Retinal pigment epithelial cell (primary cell): ENCODE results near the gene LDLRAD2.

Source experiments
- DNase-seq: peaks from one replicate; pipeline ENCODE4 v3.0.0-alpha.2; 2010; ENCODE audit warnings: low read depth
- H3K4me3 ChIP-seq: 2 replicates; pipeline ENCODE4 v1.5.1; 2011; ENCODE audit warnings: mild to moderate bottlenecking, low read length, control low read depth, moderate library complexity
- TF ChIP-seq, protein P1 (sequence below): conservative IDR thresholded peaks from 2 replicates; pipeline ENCODE4 v1.5.1; 2011; ENCODE audit warnings: low read depth, low read length, control low read depth, inconsistent platforms

Gene LDLRAD2

DNA sequence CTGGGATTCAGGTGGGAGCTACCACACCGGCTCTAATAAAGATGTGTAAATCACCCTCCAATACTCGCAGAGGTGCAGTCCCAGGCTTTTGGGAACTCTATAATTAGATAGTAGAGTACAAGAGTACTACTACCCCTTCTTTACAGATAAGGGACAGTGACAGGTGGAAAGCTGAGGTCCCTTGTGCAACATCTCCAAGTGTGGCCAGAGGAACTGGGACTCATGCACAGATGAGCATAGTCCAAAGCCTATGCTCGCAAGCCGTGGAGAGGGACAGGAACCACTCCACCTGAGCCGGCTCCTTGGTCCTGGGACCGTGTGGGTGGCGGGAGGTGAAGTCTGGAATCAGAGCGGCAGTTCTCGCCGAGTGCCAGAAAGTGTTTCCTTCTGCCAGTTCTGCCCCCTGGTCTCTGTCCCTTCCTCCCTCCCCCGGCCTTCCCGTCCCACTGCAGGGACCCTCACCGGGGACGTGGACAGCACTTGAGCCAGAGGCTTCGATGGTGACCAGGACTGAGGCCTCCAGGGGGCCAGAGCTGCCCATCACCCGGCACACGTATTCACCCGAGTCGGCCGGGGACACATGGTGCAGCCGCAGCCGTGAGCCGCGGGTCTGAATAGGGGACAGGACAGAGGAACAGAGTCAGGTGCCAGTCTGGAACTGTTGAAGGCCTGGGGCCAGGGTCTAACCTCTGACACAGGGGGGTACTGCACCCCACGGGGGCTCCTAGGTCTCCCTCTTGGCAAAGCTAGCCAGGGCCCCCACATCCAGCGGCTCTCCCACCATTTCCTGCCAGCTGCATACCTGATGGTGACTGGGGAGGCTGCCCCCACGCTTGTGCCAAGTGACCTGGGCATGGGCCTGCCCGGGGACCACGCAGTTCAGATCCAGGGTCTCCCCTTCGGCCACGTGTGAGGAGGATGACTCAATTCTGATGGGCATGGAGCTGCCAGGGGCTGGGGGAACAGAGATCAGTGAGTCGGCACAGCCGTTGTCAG is 33.9 kb downstream of the LDLRAD2 start:
- no peak overlapping the region for H3K4me3 ChIP-seq
- no peak for DNase-seq
- TF ChIP-seq, protein P1, sequence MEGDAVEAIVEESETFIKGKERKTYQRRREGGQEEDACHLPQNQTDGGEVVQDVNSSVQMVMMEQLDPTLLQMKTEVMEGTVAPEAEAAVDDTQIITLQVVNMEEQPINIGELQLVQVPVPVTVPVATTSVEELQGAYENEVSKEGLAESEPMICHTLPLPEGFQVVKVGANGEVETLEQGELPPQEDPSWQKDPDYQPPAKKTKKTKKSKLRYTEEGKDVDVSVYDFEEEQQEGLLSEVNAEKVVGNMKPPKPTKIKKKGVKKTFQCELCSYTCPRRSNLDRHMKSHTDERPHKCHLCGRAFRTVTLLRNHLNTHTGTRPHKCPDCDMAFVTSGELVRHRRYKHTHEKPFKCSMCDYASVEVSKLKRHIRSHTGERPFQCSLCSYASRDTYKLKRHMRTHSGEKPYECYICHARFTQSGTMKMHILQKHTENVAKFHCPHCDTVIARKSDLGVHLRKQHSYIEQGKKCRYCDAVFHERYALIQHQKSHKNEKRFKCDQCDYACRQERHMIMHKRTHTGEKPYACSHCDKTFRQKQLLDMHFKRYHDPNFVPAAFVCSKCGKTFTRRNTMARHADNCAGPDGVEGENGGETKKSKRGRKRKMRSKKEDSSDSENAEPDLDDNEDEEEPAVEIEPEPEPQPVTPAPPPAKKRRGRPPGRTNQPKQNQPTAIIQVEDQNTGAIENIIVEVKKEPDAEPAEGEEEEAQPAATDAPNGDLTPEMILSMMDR, result no peak

DNA sequence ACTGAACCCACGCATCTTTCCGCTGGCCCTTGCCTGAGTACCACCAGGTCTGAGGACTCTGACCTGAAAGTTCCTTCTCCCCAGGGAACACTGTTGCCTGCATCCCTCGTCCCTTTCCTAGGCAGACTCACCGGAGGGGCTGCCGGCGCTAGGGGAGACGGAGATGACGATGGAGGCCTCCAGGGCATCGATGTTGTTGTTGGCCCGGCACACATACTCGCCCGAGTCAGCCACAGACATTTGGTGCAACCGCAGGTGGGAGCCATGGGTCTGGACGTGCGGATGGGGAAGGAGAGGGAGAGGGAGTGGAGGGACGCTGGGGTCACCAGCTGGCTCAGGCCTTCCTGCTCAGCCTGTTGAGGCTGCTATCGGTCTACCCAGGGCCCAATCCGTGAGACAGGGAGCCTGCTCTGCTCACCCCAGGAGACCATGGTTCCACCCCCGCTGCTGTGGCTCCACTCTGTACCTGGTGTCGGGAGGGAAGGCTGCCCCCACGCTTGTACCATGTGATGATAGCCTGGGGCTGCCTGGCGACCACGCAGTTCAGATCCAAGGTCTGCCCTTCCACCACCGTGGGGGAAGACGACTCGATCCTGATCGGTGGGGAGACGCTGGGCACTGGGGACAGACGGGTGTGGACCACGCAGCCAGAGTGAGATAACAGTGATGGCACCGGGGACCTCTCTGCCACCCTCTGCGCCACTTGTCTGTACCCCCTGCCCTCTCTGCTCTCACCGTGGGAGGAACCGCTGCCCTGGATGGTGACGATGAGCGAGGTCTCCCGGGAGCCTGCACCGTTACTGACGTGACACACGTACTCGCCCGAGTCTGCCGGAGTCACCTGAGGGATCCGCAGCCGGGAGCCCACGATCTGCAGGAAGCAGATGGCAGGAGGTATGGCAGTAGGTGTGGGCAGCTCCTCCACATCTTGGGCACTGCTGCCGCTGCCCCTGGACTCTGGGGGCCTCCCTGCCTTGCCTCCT is 35.4 kb downstream of the LDLRAD2 start:
- no peak overlapping the region for H3K4me3 ChIP-seq
- DNase-seq, result no peak
- TF ChIP-seq, protein P1, result no peak

DNA sequence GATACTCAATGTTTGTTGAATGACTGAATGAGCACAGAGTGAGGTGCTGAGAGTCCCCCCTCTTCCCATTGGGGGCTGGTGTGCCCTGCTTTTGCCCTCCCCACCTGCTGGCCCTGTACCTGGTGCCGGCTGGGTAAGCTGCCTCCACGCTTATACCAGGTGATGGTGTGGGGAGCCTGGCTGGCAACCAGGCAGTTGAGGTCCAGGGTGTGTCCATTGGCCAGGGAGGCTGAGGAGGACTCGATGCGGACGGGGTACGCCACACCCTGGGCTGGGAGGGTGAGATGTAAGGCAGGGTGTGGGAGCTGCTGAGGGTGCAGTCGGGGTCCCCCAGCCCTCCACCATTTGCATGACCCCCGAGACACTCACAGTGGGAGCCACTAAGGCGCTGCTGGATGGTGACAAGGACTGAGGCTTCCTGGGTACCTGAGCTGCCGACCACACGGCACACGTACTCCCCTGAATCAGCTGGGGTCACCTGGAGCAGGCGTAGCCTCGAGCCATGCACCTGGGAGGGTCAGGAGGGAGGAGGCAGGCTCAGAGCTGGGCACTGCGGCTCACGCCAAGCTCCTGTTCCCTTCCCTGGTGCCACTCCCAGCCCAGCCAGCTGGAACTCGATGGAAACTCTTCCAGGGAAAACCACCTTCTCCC is 36.6 kb downstream of the LDLRAD2 start:
- TF ChIP-seq, protein P1, result no peak
- H3K4me3 ChIP-seq, result no peak overlapping the region
- no peak for DNase-seq

DNA sequence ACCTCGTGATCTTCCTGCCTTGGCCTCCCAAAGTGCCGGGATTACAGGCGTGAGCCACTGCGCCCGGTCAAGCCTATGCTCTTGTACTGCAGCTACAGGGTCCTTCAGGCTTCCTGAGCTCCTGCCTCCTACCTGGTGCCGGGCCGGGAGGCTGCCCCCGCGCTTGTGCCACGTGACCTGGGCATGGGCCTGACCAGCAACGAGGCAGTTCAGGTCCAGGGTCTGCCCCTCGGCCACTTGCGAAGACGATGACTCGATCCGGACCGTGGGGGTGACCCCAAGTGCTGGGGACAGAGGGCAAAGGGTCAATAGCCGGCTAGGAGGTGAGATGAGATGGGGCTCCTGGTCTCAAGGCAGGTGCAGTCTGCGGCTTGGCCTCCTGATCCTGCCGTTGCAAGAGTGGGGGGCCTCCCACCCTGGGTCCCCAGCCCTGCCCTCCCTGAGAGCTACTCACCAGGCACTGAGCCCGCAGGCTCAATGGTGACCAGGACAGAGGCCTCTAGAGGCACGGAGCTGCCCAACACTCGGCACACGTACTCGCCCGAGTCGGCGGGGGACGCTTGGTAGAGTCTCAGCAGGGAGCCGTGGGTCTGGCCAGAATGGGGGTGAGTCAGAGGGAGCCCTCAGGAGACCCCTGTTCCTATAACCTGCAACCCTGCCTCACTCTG is 38.0 kb downstream of the LDLRAD2 start:
- no peak for DNase-seq
- H3K4me3 ChIP-seq, result no peak overlapping the region
- TF ChIP-seq, protein P1, result no peak

DNA sequence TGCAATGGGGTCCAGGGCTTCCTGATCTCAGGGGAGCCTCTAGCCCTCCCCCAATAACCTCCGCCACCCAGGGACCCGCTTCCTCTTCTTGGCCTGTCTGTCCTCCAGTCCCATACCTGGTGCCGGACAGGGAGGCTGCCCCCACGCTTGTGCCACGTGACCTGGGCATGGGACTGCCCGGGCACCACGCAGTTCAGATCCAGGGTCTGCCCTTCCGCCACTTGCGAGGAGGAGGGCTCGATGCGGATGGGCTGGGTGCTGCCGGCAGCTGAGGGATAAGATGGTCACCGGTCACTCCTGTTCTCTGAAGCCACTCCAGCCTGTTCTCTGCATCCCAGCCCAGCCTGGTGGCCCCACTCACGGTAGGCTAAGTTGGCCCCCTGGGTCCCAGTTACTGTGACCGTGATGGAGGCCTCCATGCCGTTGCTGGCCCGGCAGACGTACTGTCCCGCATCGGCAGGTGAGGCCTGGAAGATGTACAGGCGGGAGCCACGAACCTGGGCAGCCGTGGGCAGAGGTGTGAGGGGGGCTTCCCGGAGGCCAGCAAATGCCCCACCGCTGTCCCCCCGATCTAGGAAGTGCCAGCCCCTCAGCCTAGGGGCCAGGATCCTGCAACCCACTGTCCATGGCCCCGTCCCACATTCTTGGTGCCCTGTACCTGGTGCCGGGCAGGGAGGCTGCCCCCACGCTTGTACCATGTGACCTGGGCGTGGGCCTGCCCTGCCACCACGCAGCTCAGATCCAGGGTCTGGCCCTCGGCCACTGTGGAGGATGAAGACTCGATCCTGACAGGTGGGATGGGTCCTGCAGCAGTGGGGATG is 39.6 kb downstream of the LDLRAD2 start:
- H3K4me3 ChIP-seq, result no peak overlapping the region
- DNase-seq, result no peak
- TF ChIP-seq, protein P1, result no peak
